Measurements from ENCODE around the gene RABL6.

Gene RABL6

GRCh38 chr9:136858844-136859757 lies 51.4 kb downstream of the RABL6 start:
- Histone ChIP-seq H3K4me3 (no peak overlapping the region), H3K27ac (no peak overlapping the region), H3K9ac (ENCODE audit: insufficient read length) (no peak overlapping the region), H3K36me3 (ENCODE audit: insufficient read depth, low read length) (peaks cover 20% of the 10 kb centered on the region; the same call in 1 of the 2 replicates), H3K9me3 (ENCODE audit: low read depth, low read length) (no peaks in the 10 kb centered on the region)
- TF ChIP-seq EZH2 (IDR thresholded peaks at IDR 0.05) (no peak), FOXP2 (optimal IDR thresholded peaks at IDR 0.05; ENCODE audit: control extremely low read depth, extremely low read length, insufficient read depth) (no peak), POLR2AphosphoS5 (IDR thresholded peaks at IDR 0.05; ENCODE audit: borderline replicate concordance, low read depth, low read length) (no peak)
- DNase-seq (ENCODE audit: low read depth, low spot score): no peak

DNA sequence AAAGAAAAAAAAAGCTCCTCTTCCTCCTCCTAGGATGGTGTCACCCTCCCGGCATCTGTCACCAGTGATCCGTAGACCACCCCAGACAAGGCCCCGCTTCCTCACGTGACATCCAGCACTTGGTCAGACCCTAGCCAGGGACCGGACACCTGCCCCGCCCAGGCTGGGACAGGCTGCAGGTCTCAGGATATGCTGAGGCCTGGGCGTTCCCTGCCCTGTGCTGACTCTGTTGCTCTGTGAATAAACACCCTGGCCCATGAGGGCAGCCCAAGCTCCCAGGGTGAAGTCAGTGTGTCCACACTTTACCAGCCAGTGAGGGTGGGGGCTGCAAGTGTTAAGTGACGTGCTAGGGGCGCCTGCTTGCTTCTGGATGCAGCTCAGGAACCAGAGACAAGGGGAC lies 52.8 kb downstream of the RABL6 start:
- Histone ChIP-seq H3K9ac (ENCODE audit: insufficient read length) (no peak overlapping the region), H3K27ac (no peak overlapping the region), H3K36me3 (ENCODE audit: insufficient read depth, low read length) (peaks cover 20% of the 10 kb centered on the region; the same call in 1 of the 2 replicates), H3K9me3 (ENCODE audit: low read depth, low read length) (no peaks in the 10 kb centered on the region), H3K4me3 (no peak overlapping the region)
- no peak for DNase-seq (ENCODE audit: low read depth, low spot score)
- 0 out of 2 replicates have a peak, but pooled peaks have one; percentile 23 for TF ChIP-seq POLR2AphosphoS5 (IDR thresholded peaks at IDR 0.05; ENCODE audit: borderline replicate concordance, low read depth, low read length)
- TF ChIP-seq FOXP2 (optimal IDR thresholded peaks at IDR 0.05; ENCODE audit: control extremely low read depth, extremely low read length, insufficient read depth): no peak

GRCh38 chr9:136860933-136861873 lies 53.5 kb downstream of the RABL6 start:
- Histone ChIP-seq H3K27ac (no peak overlapping the region), H3K9me3 (ENCODE audit: low read depth, low read length) (no peaks in the 10 kb centered on the region), H3K9ac (ENCODE audit: insufficient read length) (no peak overlapping the region), H3K4me3 (no peak overlapping the region), H3K36me3 (ENCODE audit: insufficient read depth, low read length) (peaks cover 20% of the 10 kb centered on the region; the same call in 1 of the 2 replicates)
- no peak for DNase-seq (ENCODE audit: low read depth, low spot score)
- TF ChIP-seq POLR2AphosphoS5 (IDR thresholded peaks at IDR 0.05; ENCODE audit: borderline replicate concordance, low read depth, low read length): no peak

DNA sequence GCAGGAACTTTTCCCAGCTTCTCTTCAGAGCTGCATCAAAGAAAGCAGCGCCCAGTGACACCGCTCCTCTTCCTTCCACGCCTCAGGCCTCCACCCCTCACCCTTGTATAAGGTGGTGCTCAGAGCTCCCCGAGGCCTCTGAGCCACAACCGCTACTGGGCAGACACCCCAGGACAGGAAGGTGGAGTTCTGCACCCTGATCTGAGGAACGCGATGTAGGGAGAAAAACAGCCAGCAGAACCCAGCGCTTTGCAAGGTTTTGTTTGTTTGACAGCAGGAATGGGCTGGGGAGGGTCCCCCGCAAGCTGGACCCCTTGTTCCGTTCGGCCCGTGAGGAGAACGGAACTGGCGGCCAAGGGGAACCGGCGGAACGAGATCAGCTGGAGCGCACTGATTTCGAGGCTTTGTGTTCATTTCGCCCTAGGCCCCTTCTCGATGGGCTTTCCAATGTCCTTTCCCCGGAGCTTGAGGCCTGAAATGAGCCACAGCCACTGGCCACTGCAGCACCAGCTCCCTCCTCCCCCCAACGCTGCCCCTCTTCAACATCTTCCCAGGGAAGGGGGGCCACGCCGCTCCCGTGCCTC lies 54.2 kb downstream of the RABL6 start:
- H3K36me3 ChIP-seq (ENCODE audit: insufficient read depth, low read length): peaks cover 20% of the 10 kb centered on the region; the same call in 1 of the 2 replicates
- H3K4me3 ChIP-seq: no peak overlapping the region
- DNase-seq (ENCODE audit: low read depth, low spot score): no peak
- H3K9me3 ChIP-seq (ENCODE audit: low read depth, low read length): no peaks in the 10 kb centered on the region
- no peak overlapping the region for H3K27ac ChIP-seq
- TF ChIP-seq POLR2AphosphoS5 (IDR thresholded peaks at IDR 0.05; ENCODE audit: borderline replicate concordance, low read depth, low read length): no peak
- no peak for TF ChIP-seq EZH2 (IDR thresholded peaks at IDR 0.05)
- TF ChIP-seq FOXP2 (optimal IDR thresholded peaks at IDR 0.05; ENCODE audit: control extremely low read depth, extremely low read length, insufficient read depth): no peak
- no peak overlapping the region for H3K9ac ChIP-seq (ENCODE audit: insufficient read length)

- Histone ChIP-seq H3K9ac (ENCODE audit: insufficient read length) (no peak overlapping the region), H3K36me3 (ENCODE audit: insufficient read depth, low read length) (peaks cover 20% of the 10 kb centered on the region; the same call in 1 of the 2 replicates), H3K9me3 (ENCODE audit: low read depth, low read length) (no peaks in the 10 kb centered on the region), H3K27ac (no peak overlapping the region), H3K4me3 (no peak overlapping the region)
- no peak for DNase-seq (ENCODE audit: low read depth, low spot score)
- no peak for TF ChIP-seq EZH2 (IDR thresholded peaks at IDR 0.05)
- no peak for TF ChIP-seq FOXP2 (optimal IDR thresholded peaks at IDR 0.05; ENCODE audit: control extremely low read depth, extremely low read length, insufficient read depth)
- no peak for TF ChIP-seq POLR2AphosphoS5 (IDR thresholded peaks at IDR 0.05; ENCODE audit: borderline replicate concordance, low read depth, low read length)
Observed at GRCh38 chr9:136862849-136863622, 55.3 kb downstream of the RABL6 start.

- H3K9me3 ChIP-seq (ENCODE audit: low read depth, low read length): no peaks in the 10 kb centered on the region
- no peak overlapping the region for H3K4me3 ChIP-seq
- H3K27ac ChIP-seq: no peak overlapping the region
- H3K9ac ChIP-seq (ENCODE audit: insufficient read length): no peak overlapping the region
- DNase-seq (ENCODE audit: low read depth, low spot score): no peak
- TF ChIP-seq FOXP2 (optimal IDR thresholded peaks at IDR 0.05; ENCODE audit: control extremely low read depth, extremely low read length, insufficient read depth): no peak
- TF ChIP-seq EZH2 (IDR thresholded peaks at IDR 0.05): no peak
- TF ChIP-seq POLR2AphosphoS5 (IDR thresholded peaks at IDR 0.05; ENCODE audit: borderline replicate concordance, low read depth, low read length): no peak; the same call in 1 of the 2 replicates
- H3K36me3 ChIP-seq (ENCODE audit: insufficient read depth, low read length): peaks cover 20% of the 10 kb centered on the region; the same call in 1 of the 2 replicates
Observed at GRCh38 chr9:136863623-136864273, 56.0 kb downstream of the RABL6 start.

All from SK-N-MC (cell line).